RKO (cell line): Measurements from ENCODE around the gene DIP2C.

Experiments used
- DNase-seq: peaks from one replicate; pipeline ENCODE4 v3.0.0-alpha.2; 2016; ENCODE audit warnings: low spot score

Gene DIP2C

GRCh38 chr10:625751-626711 is 63.4 kb downstream of the DIP2C start:
- no peak for DNase-seq

- DNase-seq: no peak
Observed at GRCh38 chr10:625333-625696, 64.2 kb downstream of the DIP2C start.

- no peak for DNase-seq
Observed at GRCh38 chr10:624605-625332, 64.7 kb downstream of the DIP2C start.

GRCh38 chr10:624312-624604 is 65.2 kb downstream of the DIP2C start:
- DNase-seq: no peak

- no peak for DNase-seq
Observed at GRCh38 chr10:623477-624311, 65.8 kb downstream of the DIP2C start.

- no peak for DNase-seq
Observed at GRCh38 chr10:623014-623413, 66.5 kb downstream of the DIP2C start.

GRCh38 chr10:621981-622740 is 67.3 kb downstream of the DIP2C start:
- DNase-seq: no peak

- no peak for DNase-seq
Observed at GRCh38 chr10:621513-621912, 68.0 kb downstream of the DIP2C start.

- DNase-seq: no peak
Observed at GRCh38 chr10:620971-621370, 68.5 kb downstream of the DIP2C start.

GRCh38 chr10:620417-620816 is 69.1 kb downstream of the DIP2C start:
- DNase-seq: no peak

GRCh38 chr10:619710-620109 is 69.8 kb downstream of the DIP2C start:
- no peak for DNase-seq

- no peak for DNase-seq
Observed at GRCh38 chr10:618229-618989, 71.1 kb downstream of the DIP2C start.

- DNase-seq: no peak
Observed at GRCh38 chr10:617471-617870, 72.0 kb downstream of the DIP2C start.

GRCh38 chr10:615583-616152 is 73.8 kb downstream of the DIP2C start:
- DNase-seq: peak; percentile 32

GRCh38 chr10:614790-615582 is 74.5 kb downstream of the DIP2C start:
- no peak for DNase-seq

- no peak for DNase-seq
Observed at GRCh38 chr10:614139-614711, 75.2 kb downstream of the DIP2C start.

- DNase-seq: no peak
Observed at GRCh38 chr10:613271-614138, 76.0 kb downstream of the DIP2C start.

GRCh38 chr10:612696-613095 is 76.8 kb downstream of the DIP2C start:
- DNase-seq: no peak
